ENCODE measurements around the gene SHB.

SHB gene

GRCh38 chr9:38088006-38088925 lies 19.2 kb upstream of the SHB start:
- DNase-seq, result peak; percentile 77 to 79

GRCh38 chr9:38086496-38086895 lies 17.5 kb upstream of the SHB start:
- DNase-seq, result no peak

GRCh38 chr9:38085308-38085707 lies 16.3 kb upstream of the SHB start:
- no peak for DNase-seq

- DNase-seq, result no peak
Measured at GRCh38 chr9:38084556-38084880, 15.5 kb upstream of the SHB start.

- no peak for DNase-seq
Measured at GRCh38 chr9:38083858-38084555, 15.0 kb upstream of the SHB start.

DNA sequence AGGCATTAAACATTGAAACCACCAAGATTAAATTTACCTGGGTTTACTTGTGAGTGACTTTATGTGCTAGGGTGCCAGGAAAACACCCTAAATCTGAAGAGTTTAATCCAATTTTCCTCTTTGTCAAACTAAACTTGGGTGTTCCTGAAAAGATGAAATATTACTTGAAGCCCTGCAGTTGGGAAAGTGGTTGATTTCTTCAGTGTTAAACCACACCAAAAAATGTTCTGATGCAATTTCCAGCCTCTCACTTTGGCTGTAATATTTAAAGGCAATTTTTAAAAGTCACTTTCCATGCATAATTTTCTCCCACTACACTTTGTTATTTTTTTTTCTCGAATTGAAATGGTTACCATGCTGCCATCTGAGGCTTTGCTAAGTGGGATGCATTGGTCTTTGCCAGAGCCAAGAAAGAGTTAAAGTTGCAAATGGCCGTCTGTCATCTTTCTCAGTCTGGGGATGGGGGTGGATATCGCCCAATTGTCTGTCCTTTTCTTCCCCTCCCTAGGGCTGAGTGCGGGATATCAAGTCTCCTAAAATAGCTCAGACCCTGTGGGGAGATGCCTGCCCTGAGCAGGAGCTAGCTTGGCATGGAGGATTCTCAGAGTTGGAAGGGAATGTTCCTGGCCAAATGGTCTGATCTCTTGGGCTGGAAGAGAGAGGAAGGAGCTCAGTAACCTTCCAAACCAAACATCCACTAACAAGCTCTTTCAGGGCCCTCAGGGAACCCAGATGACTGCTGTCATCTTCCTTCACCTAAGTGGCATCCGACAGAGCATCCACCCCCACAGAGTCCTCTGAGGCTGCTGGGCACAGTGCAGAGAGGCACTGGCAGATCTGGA lies 13.6 kb upstream of the SHB start:
- DNase-seq, result no peak

DNA sequence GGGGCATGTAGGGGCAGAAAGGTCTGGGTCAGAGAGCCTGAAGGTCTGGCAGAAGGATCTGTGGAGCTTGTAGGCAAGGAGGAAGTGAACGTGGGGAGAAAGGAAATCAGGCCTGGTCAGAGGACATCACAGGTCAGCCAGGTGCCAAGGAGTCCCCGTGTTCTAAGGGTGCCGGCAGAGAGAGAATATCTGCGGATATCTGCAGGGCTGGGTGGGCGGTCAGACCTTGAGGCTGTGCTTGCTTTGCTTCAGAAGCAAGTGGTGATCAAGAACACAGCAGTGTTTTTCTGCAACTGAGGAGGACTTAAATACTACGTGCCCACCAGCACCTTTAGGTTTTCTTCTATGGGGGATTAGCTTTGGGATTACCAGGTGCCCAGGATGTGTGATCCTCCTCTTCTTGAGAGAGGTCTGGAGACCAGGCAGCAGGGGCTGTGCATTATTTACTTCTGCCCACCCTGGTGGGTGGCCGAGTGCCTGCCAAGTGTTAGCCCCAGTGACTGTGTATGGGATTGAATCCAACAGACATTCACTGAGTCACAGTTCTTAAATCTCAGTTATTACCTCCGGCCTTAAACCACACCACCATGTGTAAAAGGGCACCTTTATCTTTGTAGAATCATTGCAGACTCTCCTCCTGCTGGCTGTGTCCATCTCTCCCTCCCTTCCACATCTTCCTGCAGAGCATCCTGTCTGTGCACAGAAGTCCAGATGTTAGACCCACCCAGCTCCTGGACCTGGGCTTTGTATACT lies 12.5 kb upstream of the SHB start:
- DNase-seq, result no peak

DNA sequence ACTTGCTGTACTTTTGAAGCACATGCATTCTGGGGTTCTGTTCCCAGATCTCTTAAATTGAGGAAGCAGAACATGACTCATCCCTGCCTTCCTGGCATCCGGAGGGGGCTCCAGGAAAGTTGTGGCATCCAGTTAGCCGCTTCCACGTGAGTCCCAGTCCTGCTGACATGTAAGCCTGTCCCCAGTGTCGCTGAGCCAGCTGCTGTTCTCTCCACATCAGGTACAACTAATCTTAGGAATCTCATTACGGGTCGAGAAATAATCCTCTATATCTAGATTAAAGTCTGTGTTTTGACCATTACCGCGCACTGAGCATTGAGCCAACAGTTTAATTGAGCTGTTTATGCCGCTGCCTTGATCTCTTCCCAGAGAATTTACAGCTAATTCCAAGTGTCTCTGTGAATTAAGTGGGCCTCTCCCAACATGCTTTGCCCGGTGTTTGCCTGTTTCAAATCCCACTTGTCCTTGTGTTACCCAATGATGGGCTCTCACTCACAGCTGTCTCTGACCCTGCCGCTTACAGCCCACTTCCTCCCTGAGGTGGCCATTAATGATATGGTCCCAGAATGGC lies 10.5 kb upstream of the SHB start:
- no peak for DNase-seq

- DNase-seq, result no peak
Measured at GRCh38 chr9:38075272-38075671, 6.2 kb upstream of the SHB start.

DNA sequence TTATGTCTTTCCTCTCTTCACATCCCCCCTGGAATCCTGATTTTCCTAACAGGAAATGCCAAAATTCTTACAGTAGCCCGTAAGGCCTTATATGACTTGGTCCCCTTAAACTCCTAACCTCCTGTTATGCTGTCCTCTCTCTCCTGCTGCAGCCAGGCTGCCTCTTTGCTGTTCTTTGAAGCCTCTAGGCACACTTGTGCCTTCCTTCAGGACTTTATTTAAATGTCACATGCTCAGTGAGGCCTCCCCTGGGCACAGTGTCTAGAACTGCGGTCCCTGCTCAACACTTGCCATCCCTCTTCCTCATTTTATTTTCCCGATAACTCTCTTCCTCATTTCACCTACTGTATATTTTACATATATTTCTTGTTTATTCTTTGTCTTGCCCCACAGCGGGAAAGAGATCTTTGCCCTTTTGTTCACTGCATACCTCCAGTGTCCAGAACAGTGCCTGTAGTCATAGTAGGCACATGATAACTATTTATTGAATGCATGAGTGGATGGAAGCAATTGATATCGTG lies 5.5 kb upstream of the SHB start:
- no peak for DNase-seq

- DNase-seq, result no peak
Measured at GRCh38 chr9:38073882-38074281, 4.9 kb upstream of the SHB start.

GRCh38 chr9:38071470-38072134 lies 2.6 kb upstream of the SHB start:
- DNase-seq, result no peak

- peak in 1 of 2 experiments; percentile 10 for DNase-seq
Measured at GRCh38 chr9:38067859-38068681, 957 bp downstream of the SHB start.

DNA sequence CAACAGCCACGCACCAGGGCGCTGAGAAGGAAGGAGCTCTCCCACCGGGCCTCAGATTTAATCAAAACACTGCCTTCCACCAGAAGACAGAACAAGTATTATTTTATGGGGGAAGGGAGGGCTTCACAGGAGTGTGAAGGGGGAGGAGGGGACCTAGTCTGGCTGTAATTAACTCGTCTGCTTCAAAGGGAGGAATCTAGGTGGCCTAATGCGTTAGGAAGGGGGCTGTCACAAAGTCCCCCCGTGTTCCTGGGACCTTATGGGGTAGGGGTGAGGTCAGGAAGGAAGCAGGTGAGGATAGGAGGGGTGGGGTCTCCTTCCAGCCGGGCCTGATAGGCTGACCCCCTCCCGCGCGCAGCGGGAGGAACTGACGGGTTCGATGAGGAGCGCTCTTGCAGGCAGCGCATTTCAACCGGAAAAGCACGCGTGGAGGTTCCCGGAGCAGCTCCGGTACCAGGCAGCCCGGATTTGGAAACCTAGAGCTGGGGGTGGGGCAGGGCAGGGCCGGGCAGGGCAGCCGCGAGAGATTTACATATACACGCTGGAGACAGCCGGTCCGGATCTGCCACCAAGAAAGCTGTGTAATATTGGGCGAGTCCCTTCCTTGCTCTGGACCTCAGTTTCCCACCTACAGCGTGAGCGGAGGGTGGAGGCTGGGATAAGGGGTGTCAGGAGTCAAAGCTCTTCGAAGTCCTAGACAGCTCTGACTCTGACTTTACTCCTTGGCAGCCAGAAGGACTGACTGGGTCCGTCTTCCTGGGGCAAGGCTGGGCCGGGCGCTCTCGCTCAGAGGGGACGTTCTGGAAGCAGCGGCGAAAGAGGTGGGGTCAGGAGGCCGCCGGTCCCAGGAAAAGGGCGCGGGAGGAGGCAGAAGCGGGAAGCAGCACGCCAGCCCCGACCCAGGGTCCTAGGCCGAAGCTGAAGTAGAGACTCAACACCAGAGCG lies 1.8 kb downstream of the SHB start:
- peak; percentile 31 to 37 for DNase-seq

DNA sequence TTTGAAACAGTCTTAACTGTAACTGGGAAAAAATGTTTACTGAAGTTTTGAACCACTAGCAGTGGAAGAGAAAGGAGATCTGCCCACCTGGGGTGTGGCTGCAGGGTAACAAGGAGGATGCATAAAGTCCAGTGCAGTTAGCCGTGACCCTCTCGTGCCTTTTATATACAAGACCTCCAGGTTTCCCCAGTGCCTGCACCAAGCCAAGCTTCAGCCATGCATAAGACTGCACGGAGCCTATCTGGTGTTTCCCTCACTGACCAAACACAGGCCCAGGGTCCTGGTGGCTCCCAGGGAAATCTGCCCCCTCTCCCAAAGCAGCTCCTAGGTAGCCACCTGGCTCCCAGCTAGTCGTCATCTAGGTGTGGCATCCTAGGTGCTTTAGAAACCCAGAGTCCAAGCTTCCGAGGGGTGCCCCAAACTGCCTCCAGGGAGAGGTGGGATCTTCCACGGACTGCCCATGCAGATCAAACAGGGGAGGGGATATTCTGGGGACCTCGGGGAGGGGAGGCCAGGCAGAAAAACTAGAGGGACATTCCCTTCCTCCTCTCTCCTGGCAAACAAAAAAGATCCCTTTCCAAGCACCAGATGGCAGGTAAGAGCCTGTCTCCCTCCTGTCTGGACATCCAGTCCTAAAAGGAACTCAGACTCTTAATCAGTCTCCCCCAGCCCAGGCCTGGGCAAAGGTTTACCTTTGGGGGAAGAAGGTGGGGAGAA lies 2.7 kb downstream of the SHB start:
- DNase-seq, result no peak

DNA sequence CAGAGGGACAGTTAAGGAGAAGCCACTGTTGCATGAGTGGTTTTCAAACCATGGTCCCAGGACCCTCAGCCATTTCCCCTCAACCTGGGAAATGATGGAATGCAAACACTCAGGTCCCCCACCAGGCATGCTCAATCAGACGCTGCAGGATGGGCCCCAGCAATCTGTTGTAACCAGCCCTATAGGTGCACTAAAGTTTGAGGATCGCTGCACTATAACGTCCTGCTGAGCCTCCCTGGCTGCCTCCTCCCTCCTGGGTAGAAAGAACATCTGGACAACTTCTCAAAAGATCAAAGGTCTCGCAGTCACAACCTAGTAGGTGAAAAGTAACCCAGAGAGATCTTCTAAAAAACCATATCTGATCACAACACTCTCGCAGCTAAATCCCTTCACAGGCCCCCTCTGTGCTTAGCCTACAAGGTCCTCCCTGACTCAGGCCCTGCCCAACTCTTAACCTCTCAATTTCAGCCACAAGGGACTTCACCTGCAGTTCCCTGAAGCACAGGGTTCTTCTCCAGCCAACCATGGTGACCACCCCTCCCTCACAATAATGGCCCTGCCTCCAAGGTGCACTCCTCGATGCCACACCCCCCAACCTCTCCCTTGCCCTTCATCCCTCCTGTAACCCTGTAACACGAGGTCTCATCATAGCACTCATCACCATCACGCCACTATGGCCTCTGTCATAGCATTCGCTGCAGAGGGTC lies 3.5 kb downstream of the SHB start:
- DNase-seq, result no peak

- no peak for DNase-seq
Measured at GRCh38 chr9:38064842-38065368, 4.1 kb downstream of the SHB start.

DNA sequence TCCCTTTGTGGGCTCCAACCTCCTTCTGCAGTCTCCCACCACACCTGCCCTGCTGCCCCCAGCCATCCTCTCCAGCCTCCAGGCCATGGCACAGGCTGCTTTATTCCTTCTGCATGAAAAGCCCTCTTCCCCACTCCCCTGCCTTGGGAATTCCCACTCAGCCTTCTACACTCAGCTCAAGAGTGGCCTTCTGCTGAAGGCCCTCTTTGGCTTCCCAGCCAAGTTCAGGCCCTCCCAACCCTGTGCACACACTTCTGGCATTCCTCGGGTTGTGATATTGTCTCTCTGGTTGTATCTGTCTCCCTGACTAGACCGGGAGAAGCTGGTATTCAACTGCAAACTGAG lies 5.7 kb downstream of the SHB start:
- no peak for DNase-seq

All from activated CD4-positive, alpha-beta T cell treated with anti-CD3 and anti-CD28 coated beads, Interleukin-2, amount 50 U/mL, for 48 hours (primary cell).